Ramos (cell line): ENCODE data around the gene UBL3.

Experiments
- in situ Hi-C: fragments of 300-500 bp; cut with MboI; formaldehyde crosslinking; loops from one replicate; pipeline ENCODE4 v1.14.3; 2022; ENCODE audit warnings: low sequenced_read_pairs; ENCODE audit not compliant: unreplicated experiment

UBL3 gene

DNA sequence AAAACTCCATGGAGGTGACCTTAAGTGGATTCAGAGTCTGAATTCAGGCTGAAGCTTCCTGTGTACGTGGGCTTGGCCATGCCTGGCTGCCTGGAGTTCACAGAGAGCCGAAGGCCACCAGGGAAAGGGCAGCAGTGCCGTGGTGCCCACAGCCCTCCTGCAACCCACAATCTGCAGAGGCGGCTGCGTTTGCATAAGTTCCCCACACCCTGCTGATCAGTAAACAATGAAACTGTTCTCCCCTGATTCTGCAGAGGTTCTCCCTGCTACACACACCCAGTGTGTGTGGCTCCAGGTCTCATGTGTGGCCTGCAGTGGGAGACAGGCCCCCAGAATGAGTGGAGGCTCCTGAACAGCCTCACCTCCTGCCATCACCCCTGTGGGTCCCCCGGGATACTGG, 128.0 kb downstream of the UBL3 start:
- in situ Hi-C loops, result loop anchor here (25.0 kb wide), 1 partner anchor 210 kb away; no protein-coding TSS in a partner anchor

DNA sequence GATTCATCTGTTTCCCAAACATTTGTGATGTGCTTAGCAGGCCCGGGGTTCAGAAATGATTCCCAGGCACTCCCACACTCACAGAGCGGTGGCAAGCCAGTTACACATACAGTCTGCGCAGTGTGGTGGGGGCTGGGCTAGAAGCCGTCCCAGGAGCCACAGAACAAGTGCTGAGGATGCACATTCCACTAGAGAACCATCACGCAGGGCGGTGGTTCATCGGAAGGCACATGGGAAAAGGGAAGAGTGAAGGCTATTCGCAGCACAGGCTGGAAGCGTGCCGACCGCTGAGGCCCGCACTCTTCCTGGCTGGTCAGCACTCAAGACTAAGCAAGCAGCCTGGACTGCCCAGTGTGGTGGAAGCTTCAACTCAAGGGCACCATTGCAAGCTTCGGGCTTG, 128.7 kb downstream of the UBL3 start:
- in situ Hi-C loops, result loop anchor here (25.0 kb wide), 1 partner anchor 209 kb away; no protein-coding TSS in a partner anchor

DNA sequence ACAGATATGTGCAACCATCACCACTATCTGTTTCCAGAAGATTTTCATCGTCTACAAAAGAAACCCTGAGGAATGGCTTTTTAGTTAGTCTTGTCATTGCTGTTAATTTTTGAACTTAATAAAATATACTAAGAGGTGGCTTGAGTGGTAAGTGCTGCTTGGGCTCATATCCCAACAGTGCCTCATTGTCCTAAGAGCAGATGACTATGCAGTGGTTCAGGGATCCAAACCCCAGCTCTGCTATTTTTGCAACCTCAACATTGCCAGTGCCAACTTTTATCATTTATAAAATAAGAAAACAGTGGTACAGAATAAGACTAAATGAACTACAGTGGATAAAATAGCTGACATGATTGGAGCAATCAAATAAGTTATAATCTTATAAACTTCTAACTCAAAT, 131.7 kb downstream of the UBL3 start:
- in situ Hi-C loops, result loop anchor here (25.0 kb wide), 1 partner anchor 206 kb away; no protein-coding TSS in a partner anchor

DNA sequence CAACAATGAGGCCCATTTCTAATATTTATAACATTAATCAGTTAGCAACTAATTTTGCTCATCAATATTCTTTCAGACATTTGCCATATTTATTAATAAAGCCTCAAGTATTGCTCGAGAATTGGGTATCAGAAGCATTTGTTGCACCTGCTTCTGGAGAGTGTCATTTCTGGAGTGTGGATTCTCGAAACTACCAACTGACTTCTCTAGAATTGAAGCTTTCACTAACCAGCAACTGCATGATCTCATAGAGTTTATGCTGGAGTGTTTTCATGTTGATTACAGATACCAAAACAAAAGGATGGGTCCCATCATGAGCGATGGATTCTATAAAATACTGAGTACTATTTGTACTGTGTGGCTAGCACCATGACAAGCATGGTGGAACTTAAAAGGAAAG, 133.9 kb downstream of the UBL3 start:
- in situ Hi-C loops, result loop anchor here (25.0 kb wide), 1 partner anchor 204 kb away; no protein-coding TSS in a partner anchor
